ENCODE measurements around the gene CCDC91.

The CCDC91 gene

GRCh38 chr12:28424965-28425364 lies 234.7 kb downstream of the CCDC91 start:
- no peak overlapping the region for H3K4me3 ChIP-seq (replicated peaks; ENCODE audit: low read depth, low read length)
- TF ChIP-seq CTCF (IDR thresholded peaks at IDR 0.05; ENCODE audit: insufficient read depth, low read length, poor library complexity, severe bottlenecking) = no peak
- H3K27me3 ChIP-seq (replicated peaks; ENCODE audit: control insufficient read depth, insufficient read depth, low read length) = no peaks in the 10 kb centered on the region
- no peaks in the 10 kb centered on the region for H3K36me3 ChIP-seq (ENCODE audit: control insufficient read depth, insufficient read depth, low read length)
- no peak for DNase-seq (ENCODE audit: extremely low read depth, insufficient read length)

- no peaks in the 10 kb centered on the region for H3K36me3 ChIP-seq (ENCODE audit: control insufficient read depth, insufficient read depth, low read length)
- H3K4me3 ChIP-seq (replicated peaks; ENCODE audit: low read depth, low read length) = no peak overlapping the region
- DNase-seq (ENCODE audit: extremely low read depth, insufficient read length) = no peak
- no peak for TF ChIP-seq CTCF (IDR thresholded peaks at IDR 0.05; ENCODE audit: insufficient read depth, low read length, poor library complexity, severe bottlenecking)
- no peaks in the 10 kb centered on the region for H3K27me3 ChIP-seq (replicated peaks; ENCODE audit: control insufficient read depth, insufficient read depth, low read length)
Observed at GRCh38 chr12:28425526-28425925, 235.3 kb downstream of the CCDC91 start.

GRCh38 chr12:28427046-28427445 lies 236.8 kb downstream of the CCDC91 start:
- H3K4me3 ChIP-seq (replicated peaks; ENCODE audit: low read depth, low read length) = no peak overlapping the region
- DNase-seq (ENCODE audit: extremely low read depth, insufficient read length) = no peak
- no peaks in the 10 kb centered on the region for H3K36me3 ChIP-seq (ENCODE audit: control insufficient read depth, insufficient read depth, low read length)
- H3K27me3 ChIP-seq (replicated peaks; ENCODE audit: control insufficient read depth, insufficient read depth, low read length) = no peaks in the 10 kb centered on the region
- TF ChIP-seq CTCF (IDR thresholded peaks at IDR 0.05; ENCODE audit: insufficient read depth, low read length, poor library complexity, severe bottlenecking) = no peak

GRCh38 chr12:28440081-28440608 lies 249.9 kb downstream of the CCDC91 start:
- TF ChIP-seq CTCF (IDR thresholded peaks at IDR 0.05; ENCODE audit: insufficient read depth, low read length, poor library complexity, severe bottlenecking) = no peak

GRCh38 chr12:28442101-28442500 lies 251.8 kb downstream of the CCDC91 start:
- no peaks in the 10 kb centered on the region for H3K36me3 ChIP-seq (ENCODE audit: control insufficient read depth, insufficient read depth, low read length)
- no peak for DNase-seq (ENCODE audit: extremely low read depth, insufficient read length)
- H3K27me3 ChIP-seq (replicated peaks; ENCODE audit: control insufficient read depth, insufficient read depth, low read length) = no peaks in the 10 kb centered on the region
- TF ChIP-seq CTCF (IDR thresholded peaks at IDR 0.05; ENCODE audit: insufficient read depth, low read length, poor library complexity, severe bottlenecking) = no peak
- no peak overlapping the region for H3K4me3 ChIP-seq (replicated peaks; ENCODE audit: low read depth, low read length)

More at GRCh38 chr12:28440081-28440608, 249.9 kb downstream of the CCDC91 start:
- Histone ChIP-seq H3K36me3 (ENCODE audit: control insufficient read depth, insufficient read depth, low read length) (no peaks in the 10 kb centered on the region), H3K27me3 (replicated peaks; ENCODE audit: control insufficient read depth, insufficient read depth, low read length) (no peaks in the 10 kb centered on the region), H3K4me3 (replicated peaks; ENCODE audit: low read depth, low read length) (no peak overlapping the region)
- no peak for DNase-seq (ENCODE audit: extremely low read depth, insufficient read length)

GRCh38 chr12:28443337-28443736 lies 253.1 kb downstream of the CCDC91 start:
- H3K4me3 ChIP-seq (replicated peaks; ENCODE audit: low read depth, low read length) = no peak overlapping the region
- DNase-seq (ENCODE audit: extremely low read depth, insufficient read length) = no peak
- H3K27me3 ChIP-seq (replicated peaks; ENCODE audit: control insufficient read depth, insufficient read depth, low read length) = no peaks in the 10 kb centered on the region
- H3K36me3 ChIP-seq (ENCODE audit: control insufficient read depth, insufficient read depth, low read length) = no peaks in the 10 kb centered on the region
- TF ChIP-seq CTCF (IDR thresholded peaks at IDR 0.05; ENCODE audit: insufficient read depth, low read length, poor library complexity, severe bottlenecking) = no peak

All from GM06990 (cell line).